ENCODE measurements around the gene BRINP1.
A peak's percentile ranks its signal among the peaks of the same experiment; 100 is the strongest.

Gene BRINP1, protein sequence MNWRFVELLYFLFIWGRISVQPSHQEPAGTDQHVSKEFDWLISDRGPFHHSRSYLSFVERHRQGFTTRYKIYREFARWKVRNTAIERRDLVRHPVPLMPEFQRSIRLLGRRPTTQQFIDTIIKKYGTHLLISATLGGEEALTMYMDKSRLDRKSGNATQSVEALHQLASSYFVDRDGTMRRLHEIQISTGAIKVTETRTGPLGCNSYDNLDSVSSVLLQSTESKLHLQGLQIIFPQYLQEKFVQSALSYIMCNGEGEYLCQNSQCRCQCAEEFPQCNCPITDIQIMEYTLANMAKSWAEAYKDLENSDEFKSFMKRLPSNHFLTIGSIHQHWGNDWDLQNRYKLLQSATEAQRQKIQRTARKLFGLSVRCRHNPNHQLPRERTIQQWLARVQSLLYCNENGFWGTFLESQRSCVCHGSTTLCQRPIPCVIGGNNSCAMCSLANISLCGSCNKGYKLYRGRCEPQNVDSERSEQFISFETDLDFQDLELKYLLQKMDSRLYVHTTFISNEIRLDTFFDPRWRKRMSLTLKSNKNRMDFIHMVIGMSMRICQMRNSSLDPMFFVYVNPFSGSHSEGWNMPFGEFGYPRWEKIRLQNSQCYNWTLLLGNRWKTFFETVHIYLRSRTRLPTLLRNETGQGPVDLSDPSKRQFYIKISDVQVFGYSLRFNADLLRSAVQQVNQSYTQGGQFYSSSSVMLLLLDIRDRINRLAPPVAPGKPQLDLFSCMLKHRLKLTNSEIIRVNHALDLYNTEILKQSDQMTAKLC

GRCh38 chr9:119368681-119369581, at the start of gene BRINP1:
Gene BRINP1, minus strand, starts transcription at chr9:119369435. Its CDS starts 56,080 bp downstream, at chr9:119313355.
- DNase-seq (ENCODE audit: low read depth, low spot score): no peak

DNA sequence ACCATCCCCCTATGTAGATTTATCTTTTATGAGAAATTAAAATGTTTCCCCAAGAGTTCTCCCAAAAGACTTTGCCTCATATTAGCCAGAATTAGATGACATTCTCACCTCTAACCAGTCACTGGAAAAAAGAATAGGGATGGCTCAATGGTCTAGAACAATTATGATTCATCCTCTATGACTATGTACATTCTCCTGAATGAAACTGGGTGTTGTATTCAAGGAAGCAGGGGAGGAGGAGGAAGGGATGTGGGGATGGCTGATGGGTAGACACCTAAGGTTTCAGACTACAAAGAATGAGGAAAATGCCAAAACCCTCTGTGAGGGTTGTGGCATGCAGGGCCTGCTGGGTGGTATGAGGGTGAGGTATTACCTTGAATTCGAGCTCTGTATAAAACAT, 49.5 kb upstream of the BRINP1 start:
- no peak for DNase-seq (ENCODE audit: low read depth, low spot score)

GRCh38 chr9:119416793-119417192, 47.6 kb upstream of the BRINP1 start:
- DNase-seq (ENCODE audit: low read depth, low spot score): no peak

DNA sequence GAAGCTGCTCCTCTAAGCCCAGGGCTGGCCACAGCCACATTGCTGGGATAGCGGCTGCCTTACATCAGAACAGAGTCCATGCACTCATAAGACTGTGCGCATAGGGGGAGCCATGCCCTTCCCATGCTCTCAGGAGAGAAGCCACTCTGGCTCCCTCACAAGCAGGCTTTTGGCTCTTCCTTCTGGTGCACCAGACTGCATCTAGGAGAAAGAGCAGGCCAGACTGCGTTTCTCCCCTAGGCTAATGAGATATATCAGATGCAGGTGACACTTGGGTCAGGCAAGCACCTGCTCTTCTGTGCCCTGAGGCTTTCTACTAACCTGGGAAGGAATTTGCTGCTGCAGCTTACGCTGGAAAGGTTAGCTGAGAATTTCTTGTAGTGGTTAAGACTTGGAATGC, 43.2 kb upstream of the BRINP1 start:
- no peak for DNase-seq (ENCODE audit: low read depth, low spot score)

DNA sequence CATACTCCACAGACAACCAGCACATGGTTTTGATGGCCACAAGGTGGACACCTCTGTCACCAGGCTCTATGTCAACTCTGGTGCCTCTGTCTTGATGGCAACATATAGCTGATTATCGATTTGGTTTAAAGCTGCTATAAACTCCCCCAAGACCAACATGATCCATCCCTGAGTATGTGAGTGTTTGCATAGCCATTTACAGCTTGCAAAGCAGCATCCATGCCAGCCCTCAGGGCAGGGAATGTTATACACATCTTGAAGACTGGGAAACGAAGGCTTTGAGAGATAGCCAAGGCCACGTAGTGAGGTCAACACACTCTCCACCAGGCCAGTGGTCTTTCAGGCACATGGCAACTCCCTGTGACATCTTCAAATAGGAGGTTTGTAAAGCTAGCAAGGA, 40.3 kb upstream of the BRINP1 start:
- no peak for DNase-seq (ENCODE audit: low read depth, low spot score)

GRCh38 chr9:119400606-119401005, 31.4 kb upstream of the BRINP1 start:
- no peak for DNase-seq (ENCODE audit: low read depth, low spot score)

DNA sequence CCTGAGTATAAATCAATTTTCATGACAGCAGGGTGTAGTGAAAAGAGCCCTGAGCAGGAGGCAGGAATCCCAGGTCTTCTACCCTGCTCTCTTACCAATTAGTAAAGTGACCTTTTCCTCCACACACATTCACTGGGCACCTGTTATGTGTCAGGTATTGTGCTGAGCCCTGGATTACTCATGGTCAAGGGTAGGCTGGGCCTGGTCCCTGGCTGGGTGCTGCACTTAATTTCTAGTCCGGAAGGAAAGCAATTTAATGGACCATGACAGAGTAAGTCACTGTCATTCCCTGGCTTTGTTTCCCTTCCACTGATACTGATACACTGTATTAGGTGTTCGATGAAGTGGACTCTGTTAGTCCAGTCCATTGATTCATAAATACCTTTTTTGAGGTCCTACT, 29.1 kb upstream of the BRINP1 start:
- no peak for DNase-seq (ENCODE audit: low read depth, low spot score)

GRCh38 chr9:119391878-119392277, 22.6 kb upstream of the BRINP1 start:
- no peak for DNase-seq (ENCODE audit: low read depth, low spot score)

DNA sequence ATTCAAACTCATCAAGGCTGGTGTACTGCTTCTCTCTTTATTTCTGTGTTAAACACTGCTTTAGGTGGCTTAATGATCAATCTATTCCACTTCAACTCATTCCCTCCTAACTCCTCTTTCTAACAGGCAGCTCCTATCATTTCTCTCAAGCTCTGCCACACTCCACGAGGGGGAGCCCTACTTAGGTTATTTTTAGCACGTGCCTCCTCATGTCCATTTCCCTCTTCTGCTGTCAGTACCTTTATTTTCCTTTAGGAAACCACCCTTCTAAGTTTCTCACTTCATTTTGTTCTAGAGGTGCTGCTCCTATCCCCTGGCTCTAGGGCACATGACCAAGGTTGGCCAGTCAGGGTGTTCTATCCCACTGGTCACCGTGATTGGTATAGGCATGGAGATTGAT, 6.7 kb upstream of the BRINP1 start:
- DNase-seq (ENCODE audit: low read depth, low spot score): peak; percentile 25

DNA sequence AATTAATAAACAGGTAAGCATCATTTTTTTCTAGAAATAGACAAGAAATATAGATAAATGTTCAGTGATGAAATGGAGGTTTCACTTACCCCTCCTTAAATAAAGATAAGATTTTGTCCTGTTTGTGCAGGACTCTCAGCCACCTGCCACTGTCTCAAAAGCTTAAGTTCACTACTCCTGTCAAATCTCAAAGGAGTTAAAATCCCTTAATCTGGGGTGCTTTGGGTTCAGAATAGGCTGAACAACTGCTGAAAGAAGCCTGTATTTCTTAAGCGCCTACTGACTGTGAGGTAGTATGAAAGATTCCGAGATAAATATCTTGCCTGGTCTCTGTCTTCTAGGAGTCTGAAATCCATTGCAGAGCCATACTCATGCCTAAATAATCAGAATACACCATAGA, 3.7 kb upstream of the BRINP1 start:
- DNase-seq (ENCODE audit: low read depth, low spot score): no peak

- DNase-seq (ENCODE audit: low read depth, low spot score): peak; percentile 20
These were observed 1.6 kb upstream of the BRINP1 start for GRCh38 chr9:119370816-119371215.

DNA sequence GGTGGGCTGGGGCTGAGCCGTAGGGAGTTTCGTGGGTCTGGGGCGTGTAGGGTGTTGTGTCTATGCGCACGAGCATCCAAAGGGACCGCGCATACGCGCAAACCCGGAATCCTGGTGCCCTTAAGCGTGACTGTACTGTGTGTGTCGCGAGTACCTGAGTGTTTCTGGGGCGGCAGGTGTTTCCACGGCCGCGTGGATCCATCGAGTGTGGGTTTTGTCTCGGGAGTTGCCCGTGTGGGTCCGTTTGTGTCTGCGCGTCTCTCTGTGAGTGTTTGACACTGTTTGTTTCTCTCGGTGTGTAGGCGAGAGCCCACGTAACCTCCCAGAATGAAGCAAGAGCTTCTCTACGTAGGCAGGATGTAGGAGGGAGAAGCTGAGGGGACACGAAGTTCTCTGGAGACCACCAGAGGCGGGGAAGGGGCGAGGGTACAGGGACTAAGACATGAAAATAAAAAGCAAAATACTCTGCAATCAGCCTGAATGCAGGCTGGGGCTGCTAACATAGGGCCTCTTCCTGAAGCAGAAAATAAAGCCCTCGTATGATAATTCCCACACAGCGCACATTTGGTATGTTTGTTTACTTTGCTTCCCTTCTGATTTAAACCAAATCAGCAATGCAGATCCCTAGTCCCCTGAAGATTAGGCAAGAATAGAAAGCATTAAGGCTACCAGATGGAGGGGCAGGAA, 588 bp upstream of the BRINP1 start:
- DNase-seq (ENCODE audit: low read depth, low spot score): no peak

- no peak for DNase-seq (ENCODE audit: low read depth, low spot score)
These were observed 1.1 kb downstream of the BRINP1 start for GRCh38 chr9:119368179-119368578.

DNA sequence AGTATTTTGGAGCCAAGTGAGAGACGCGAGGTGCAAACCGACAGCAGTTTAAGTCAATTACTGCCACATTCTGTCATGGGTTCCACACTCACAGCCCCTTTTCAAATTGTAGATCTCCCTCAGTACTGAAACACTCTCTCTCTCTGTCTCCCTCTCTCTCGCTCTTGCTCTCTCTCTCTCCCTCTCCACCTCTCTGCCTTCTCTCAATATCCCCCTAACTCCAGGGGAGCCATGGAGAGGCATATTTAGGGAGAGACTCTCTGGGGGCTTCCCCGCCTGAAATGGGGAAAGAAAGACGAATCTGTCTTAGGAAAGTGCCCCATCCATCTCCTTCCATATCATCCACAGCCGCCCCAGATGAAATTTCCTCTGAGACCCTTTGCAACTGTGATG, 1.6 kb downstream of the BRINP1 start:
- no peak for DNase-seq (ENCODE audit: low read depth, low spot score)

- no peak for DNase-seq (ENCODE audit: low read depth, low spot score)
These were observed 2.1 kb downstream of the BRINP1 start for GRCh38 chr9:119366909-119367682.

DNA sequence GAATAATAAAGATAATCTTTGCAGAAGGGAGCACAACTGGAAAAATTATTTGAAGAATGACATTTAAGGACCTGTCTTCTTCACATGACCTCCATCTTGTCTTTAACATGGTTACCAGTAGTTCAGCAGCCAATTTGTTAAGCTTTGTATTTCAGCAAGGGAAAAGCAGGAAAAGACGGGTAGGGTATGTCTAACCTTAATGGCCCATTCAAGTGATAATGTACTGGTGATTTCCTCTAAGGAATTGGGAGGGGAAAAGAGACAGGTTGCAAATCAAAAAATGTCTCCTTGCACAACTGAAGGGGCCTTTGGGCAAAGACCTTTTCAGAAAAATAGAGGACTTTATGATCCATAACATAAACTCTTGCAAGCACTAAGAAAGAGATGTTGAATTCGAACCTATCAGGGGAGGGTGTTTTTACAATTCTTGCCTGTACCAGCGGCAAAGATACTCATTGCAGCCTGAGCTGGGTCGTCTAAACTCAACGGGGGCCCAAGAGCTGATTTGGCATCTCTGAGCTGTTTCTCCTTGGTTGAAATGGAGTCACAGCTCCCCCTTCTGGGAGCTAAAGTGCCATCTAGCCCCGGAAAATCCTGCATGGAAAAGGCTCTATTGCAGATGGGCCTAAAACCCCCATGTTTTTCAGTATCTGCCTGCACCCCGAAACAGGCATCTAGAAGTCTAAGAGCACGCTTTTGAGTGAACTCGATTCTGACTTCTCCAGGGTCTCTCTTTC, 3.8 kb downstream of the BRINP1 start:
- DNase-seq (ENCODE audit: low read depth, low spot score): peak; percentile 73

DNA sequence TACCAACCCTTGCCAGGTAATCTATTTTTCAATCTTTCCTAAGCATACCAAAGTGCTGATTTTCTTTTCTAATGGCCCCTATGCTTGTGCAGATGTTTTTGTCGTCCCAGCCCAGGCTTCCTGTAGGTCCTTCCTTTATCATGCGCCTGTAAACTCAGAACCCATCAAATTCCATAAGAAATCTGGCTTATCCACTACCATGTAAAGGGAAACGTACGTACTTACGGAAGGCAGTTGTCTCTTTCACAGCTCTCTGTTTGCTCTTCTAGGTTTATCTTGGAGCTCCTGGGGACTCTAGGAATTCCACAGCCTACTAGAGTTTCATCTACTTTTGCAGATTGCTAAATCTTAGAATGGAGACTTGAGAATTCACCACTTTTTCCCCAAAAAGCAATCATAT, 9.0 kb downstream of the BRINP1 start:
- DNase-seq (ENCODE audit: low read depth, low spot score): no peak

- DNase-seq (ENCODE audit: low read depth, low spot score): no peak
These were observed 11.7 kb downstream of the BRINP1 start for GRCh38 chr9:119357336-119358096.

DNA sequence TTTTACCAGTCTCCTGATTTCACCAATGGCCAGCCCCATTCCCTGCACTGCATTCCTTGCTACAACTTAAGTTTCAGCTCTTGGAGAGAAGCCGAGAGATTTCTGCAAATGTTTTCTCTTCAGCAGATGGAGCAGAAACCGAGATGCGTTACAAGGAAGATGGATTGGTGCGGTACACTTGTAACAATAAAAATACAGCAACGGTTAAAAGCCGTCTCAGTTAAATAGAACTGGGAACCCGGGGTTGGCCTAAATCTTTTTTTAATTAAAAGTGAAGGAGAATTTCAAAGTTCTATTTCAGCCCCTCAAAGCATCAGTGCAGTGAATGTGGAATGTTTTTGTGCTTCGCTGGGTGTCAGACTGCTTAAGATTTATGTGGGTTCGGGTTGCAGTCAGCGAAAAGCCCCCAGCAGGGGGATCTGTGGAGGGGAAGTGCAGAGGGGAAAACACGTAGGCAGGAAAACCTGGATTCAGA, 19.8 kb downstream of the BRINP1 start:
- DNase-seq (ENCODE audit: low read depth, low spot score): no peak
